Activated CD4-positive, alpha-beta T cell treated with anti-CD3 and anti-CD28 coated beads for 36 hours (primary cell): ENCODE results near the gene ZNF319. TPM values are rescaled to one million over a fixed set of nuclear protein-coding genes. Genes with fewer than 3 reads are reported as not detected.

Source experiments
- ATAC-seq: fragments of 200-7000 bp; cut with Tn5 transposase; one replicate; pipeline ENCODE4 v1.10.0; 2021; ENCODE audit warnings: mild to moderate bottlenecking, moderate library complexity
- CTCF ChIA-PET: fragments of 350-600 bp; sonication (Branson Sonifier 250); formaldehyde crosslinking; loops from one replicate; lab custom pipeline; 2021; ENCODE audit warnings: antibody characterized with exemption; lab: Charles Lee
- POLR2A ChIA-PET: fragments of 350-600 bp; sonication (Branson Sonifier 250); formaldehyde crosslinking; loops from one replicate; lab custom pipeline; 2021; ENCODE audit warnings: antibody characterized with exemption, inconsistent platforms; lab: Charles Lee
- DNase-seq: peaks from one replicate; pipeline ENCODE4 v3.0.0-alpha.2; 2020
- H3K27ac Mint-ChIP-seq: one replicate; pipeline ENCODE4 v1.8.0; 2021; ENCODE audit warnings: mixed read lengths
- H3K27me3 Mint-ChIP-seq: one replicate; pipeline ENCODE4 v1.8.0; 2021; ENCODE audit warnings: mixed read lengths
- H3K36me3 Mint-ChIP-seq: one replicate; pipeline ENCODE4 v1.8.0; 2021; ENCODE audit warnings: low read depth, mixed read lengths
- H3K4me1 Mint-ChIP-seq: one replicate; pipeline ENCODE4 v1.8.0; 2021; ENCODE audit warnings: mixed read lengths
- H3K4me3 Mint-ChIP-seq: one replicate; pipeline ENCODE4 v1.8.0; 2021; ENCODE audit warnings: mild to moderate bottlenecking, moderate library complexity, mixed read lengths
- H3K9me3 Mint-ChIP-seq: one replicate; pipeline ENCODE4 v1.8.0; 2021; ENCODE audit warnings: low read depth, mixed read lengths
- intact Hi-C, 2 experiments: fragments of 100-400 bp; cut with DNase I in 1 of 2; cut with micrococcal nuclease in 1 of 2; formaldehyde crosslinking; loops; one replicate each; pipeline versions ENCODE4 v1.14.2 to v1.15.1; 2022 to 2024; cut with DNase I, micrococcal nuclease
- total RNA-seq, 2 experiments: library from RNA; stranded (reverse); gene quantifications; one replicate each; pipeline ENCODE4 v1.2.3, GENCODE V29; 2021

The ZNF319 gene
- total RNA-seq, 2 experiments from 2014 or later = 5.3 to 6.6 TPM

- ChIA-PET CTCF (interaction anchor here (0.8 kb wide), 1 partner anchor 906 kb away, joined by 3 read pairs; no protein-coding TSS in a partner anchor), POLR2A (no interaction called here)
- H3K27ac Mint-ChIP-seq = no peak overlapping the region
- intact Hi-C loops = no loop called here
- H3K9me3 Mint-ChIP-seq = no peaks in the 10 kb centered on the region
- H3K36me3 Mint-ChIP-seq = no peaks in the 10 kb centered on the region
- H3K4me1 Mint-ChIP-seq = no peaks in the 10 kb centered on the region
- H3K4me3 Mint-ChIP-seq = no peak overlapping the region
- no peaks in the 10 kb centered on the region for H3K27me3 Mint-ChIP-seq
- ATAC-seq (no peak), DNase-seq (no peak)
Observed at GRCh38 chr16:57960310-57960709, 40.2 kb downstream of the ZNF319 start.

DNA sequence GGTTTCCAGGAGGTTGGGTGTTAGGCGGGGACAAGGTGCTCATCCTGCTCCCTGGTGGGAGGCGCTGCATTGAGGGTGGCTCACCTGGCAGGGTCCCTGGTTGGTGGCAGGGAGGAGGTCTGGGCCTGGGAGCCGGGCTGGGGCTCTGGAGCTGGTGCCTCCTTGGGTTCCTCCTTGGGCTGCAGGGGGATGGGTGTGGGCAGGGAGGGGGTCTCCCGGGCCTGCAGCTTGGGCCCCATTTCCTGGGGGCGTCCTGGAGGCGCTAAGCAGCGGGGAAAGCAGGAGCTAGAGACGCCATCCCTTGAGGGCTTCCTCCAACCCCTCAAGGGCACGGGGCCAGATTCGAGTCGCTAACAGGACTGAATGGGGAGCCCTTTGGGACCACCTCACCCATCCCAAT lies 40.7 kb downstream of the ZNF319 start:
- H3K27me3 Mint-ChIP-seq = no peaks in the 10 kb centered on the region
- ChIA-PET CTCF (interaction anchor here (0.8 kb wide), 1 partner anchor 905 kb away, joined by 3 read pairs; no protein-coding TSS in a partner anchor), POLR2A (no interaction called here)
- H3K9me3 Mint-ChIP-seq = no peaks in the 10 kb centered on the region
- ATAC-seq = no peak
- no peak for DNase-seq
- no peak overlapping the region for H3K4me3 Mint-ChIP-seq
- no peaks in the 10 kb centered on the region for H3K4me1 Mint-ChIP-seq
- intact Hi-C loops = no loop called here
- no peak overlapping the region for H3K27ac Mint-ChIP-seq
- no peaks in the 10 kb centered on the region for H3K36me3 Mint-ChIP-seq

GRCh38 chr16:57959121-57959520 lies 41.4 kb downstream of the ZNF319 start:
- H3K27ac Mint-ChIP-seq = no peak overlapping the region
- ATAC-seq (no peak), DNase-seq (no peak)
- H3K36me3 Mint-ChIP-seq = no peaks in the 10 kb centered on the region
- intact Hi-C loops = no loop called here
- H3K27me3 Mint-ChIP-seq = no peaks in the 10 kb centered on the region
- H3K4me3 Mint-ChIP-seq = no peak overlapping the region
- CTCF ChIA-PET = no interaction called here
- H3K9me3 Mint-ChIP-seq = no peaks in the 10 kb centered on the region
- POLR2A ChIA-PET = no interaction called here
- no peaks in the 10 kb centered on the region for H3K4me1 Mint-ChIP-seq

- H3K9me3 Mint-ChIP-seq = no peaks in the 10 kb centered on the region
Observed at GRCh38 chr16:57958544-57958943, 41.9 kb downstream of the ZNF319 start.

GRCh38 chr16:57957673-57958392 lies 42.6 kb downstream of the ZNF319 start:
- POLR2A ChIA-PET = interaction anchor here (0.7 kb wide), 1 partner anchor 407 kb away, joined by 3 read pairs; no protein-coding TSS in a partner anchor
- intact Hi-C loops = no loop called here
- Mint-ChIP-seq H3K27me3 (no peaks in the 10 kb centered on the region), H3K9me3 (no peaks in the 10 kb centered on the region), H3K4me3 (no peak overlapping the region), H3K36me3 (no peaks in the 10 kb centered on the region), H3K27ac (no peak overlapping the region), H3K4me1 (no peaks in the 10 kb centered on the region)
- DNase-seq = no peak
- CTCF ChIA-PET = no interaction called here
- no peak for ATAC-seq

More at GRCh38 chr16:57958544-57958943, 41.9 kb downstream of the ZNF319 start:
- Mint-ChIP-seq H3K27ac (no peak overlapping the region), H3K27me3 (no peaks in the 10 kb centered on the region), H3K36me3 (no peaks in the 10 kb centered on the region), H3K4me1 (no peaks in the 10 kb centered on the region), H3K4me3 (no peak overlapping the region)
- CTCF ChIA-PET = no interaction called here
- intact Hi-C loops = no loop called here
- POLR2A ChIA-PET = no interaction called here
- ATAC-seq (no peak), DNase-seq (no peak)

- ChIA-PET POLR2A (interaction anchor here (0.7 kb wide), 1 partner anchor 408 kb away, joined by 3 read pairs; no protein-coding TSS in a partner anchor), CTCF (interaction anchor here (1.1 kb wide), 1 partner anchor 12 kb away, joined by 3 read pairs; no protein-coding TSS in a partner anchor)
- Mint-ChIP-seq H3K27me3 (no peaks in the 10 kb centered on the region), H3K4me3 (no peak overlapping the region), H3K36me3 (no peaks in the 10 kb centered on the region), H3K9me3 (no peaks in the 10 kb centered on the region), H3K27ac (no peak overlapping the region), H3K4me1 (no peaks in the 10 kb centered on the region)
- DNase-seq = no peak
- no peak for ATAC-seq
- intact Hi-C loops = no loop called here
Observed at GRCh38 chr16:57956924-57957672, 43.4 kb downstream of the ZNF319 start.

DNA sequence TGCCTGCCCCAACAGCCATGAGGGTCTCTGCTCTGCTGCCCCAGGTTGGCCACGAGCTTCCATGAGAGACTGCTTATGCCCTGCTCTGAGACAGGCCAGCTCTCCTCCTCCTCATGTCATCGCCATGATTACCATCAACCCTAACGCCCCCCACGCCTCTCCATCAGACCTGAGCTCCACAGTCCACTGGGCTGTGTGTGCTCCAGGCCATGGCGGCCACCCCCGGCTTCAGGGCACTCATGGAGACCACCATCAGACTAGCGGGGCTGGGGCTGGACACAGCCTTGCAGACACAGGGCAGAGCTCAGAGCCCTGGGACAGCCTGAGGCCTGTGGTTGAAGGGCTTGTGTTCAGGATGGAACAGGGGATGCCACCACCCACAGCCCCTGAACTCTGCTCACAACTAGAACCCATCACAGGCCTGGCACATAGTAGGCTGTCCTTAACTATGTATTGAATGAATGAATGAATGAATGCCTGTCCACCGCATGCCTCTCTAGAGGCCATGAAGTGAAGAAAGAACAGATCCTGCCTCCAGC lies 44.1 kb downstream of the ZNF319 start:
- intact Hi-C loops = no loop called here
- ChIA-PET CTCF (interaction anchor here (1.1 kb wide), 1 partner anchor 11 kb away, joined by 3 read pairs; no protein-coding TSS in a partner anchor), POLR2A (no interaction called here)
- DNase-seq = no peak
- Mint-ChIP-seq H3K9me3 (no peaks in the 10 kb centered on the region), H3K27me3 (no peaks in the 10 kb centered on the region), H3K4me3 (no peak overlapping the region), H3K4me1 (no peaks in the 10 kb centered on the region), H3K36me3 (no peaks in the 10 kb centered on the region), H3K27ac (no peak overlapping the region)
- ATAC-seq = no peak

DNA sequence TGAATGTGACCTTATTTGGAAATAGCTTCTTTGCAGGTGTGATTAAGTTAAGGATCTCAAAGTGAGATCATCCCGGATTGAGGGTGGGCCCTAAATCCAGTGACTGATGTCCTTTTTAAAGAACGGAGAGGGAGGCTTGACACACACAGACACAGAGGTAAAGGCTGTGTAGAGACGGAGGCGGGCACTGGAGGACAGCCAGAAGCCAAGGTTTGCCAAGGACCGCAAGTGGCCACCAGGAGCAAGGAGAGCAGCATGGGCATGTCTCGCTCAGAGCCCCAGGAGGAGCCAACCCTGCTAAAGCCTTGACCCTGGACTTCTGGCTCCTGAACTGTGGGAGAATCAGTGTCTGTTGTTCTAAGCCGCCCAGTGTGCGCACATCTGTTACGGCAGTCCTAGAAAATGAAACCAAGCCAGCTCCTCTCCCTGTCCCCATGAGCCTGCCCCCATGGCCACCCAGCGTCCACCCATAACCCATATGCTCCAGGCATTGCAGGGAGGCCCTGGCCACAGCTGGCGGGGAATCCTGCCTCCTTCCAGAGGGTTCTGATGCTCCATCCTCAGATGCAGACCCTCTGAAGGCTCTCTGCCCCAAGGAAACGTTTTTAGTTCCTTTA lies 44.8 kb downstream of the ZNF319 start:
- Mint-ChIP-seq H3K27ac (no peak overlapping the region), H3K36me3 (no peaks in the 10 kb centered on the region), H3K4me1 (no peaks in the 10 kb centered on the region), H3K4me3 (no peak overlapping the region), H3K27me3 (no peaks in the 10 kb centered on the region), H3K9me3 (no peaks in the 10 kb centered on the region)
- ChIA-PET POLR2A (no interaction called here), CTCF (interaction anchor here (1.1 kb wide), 1 partner anchor 10 kb away, joined by 3 read pairs; no protein-coding TSS in a partner anchor)
- DNase-seq (no peak), ATAC-seq (no peak)
- intact Hi-C loops = no loop called here

DNA sequence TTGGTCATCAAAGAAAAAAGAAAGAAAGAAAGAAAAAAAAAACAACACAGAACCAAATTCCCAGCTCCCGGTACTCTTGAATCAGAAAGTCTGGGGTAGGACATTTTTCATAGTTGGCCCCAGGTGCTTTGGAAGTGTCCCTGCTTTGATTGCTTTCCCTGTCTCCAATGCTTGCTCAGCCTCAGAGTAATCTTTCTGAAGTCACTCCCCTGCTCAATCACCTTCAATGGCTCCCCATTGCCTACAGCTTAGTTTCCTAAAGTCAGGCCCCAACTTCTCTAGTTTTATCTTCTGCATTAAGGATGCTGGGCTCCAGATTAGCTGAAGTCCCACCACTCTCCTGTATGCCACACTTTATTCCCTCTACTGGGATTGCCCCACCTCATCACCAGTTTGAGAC lies 46.6 kb downstream of the ZNF319 start:
- ATAC-seq = no peak
- no peak for DNase-seq
- ChIA-PET CTCF (no interaction called here), POLR2A (no interaction called here)
- Mint-ChIP-seq H3K4me1 (no peaks in the 10 kb centered on the region), H3K4me3 (no peak overlapping the region), H3K27me3 (no peaks in the 10 kb centered on the region), H3K9me3 (no peaks in the 10 kb centered on the region), H3K27ac (no peak overlapping the region), H3K36me3 (no peaks in the 10 kb centered on the region)
- intact Hi-C loops = no loop called here

DNA sequence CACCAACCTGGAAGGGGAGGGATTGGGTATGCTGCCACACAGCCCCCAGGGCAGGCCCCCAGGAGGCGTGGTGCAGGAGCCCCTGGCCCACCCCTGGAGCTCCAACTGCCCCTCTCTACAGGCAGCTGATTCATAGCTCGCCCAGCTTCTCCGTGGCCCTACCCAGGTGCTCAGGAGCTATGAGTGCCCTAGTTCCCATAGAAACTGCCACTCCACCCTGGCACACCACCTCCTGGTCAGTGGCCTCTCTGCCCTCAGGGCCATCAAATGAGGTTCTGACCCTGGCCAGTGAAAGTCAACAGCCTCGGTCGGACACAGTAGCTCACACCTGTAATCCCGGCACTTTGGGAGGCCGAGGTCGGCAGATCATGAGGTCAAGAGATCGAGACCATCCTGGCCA lies 47.6 kb downstream of the ZNF319 start:
- Mint-ChIP-seq H3K4me1 (no peaks in the 10 kb centered on the region), H3K36me3 (no peaks in the 10 kb centered on the region), H3K9me3 (no peaks in the 10 kb centered on the region), H3K27ac (no peak overlapping the region), H3K4me3 (no peak overlapping the region), H3K27me3 (no peaks in the 10 kb centered on the region)
- intact Hi-C loops = no loop called here
- ATAC-seq = no peak
- ChIA-PET POLR2A (no interaction called here), CTCF (interaction anchor here (0.6 kb wide), 2 partner anchors 30 to 123 kb away, joined by 3 read pairs; no protein-coding TSS in a partner anchor)
- no peak for DNase-seq

GRCh38 chr16:57951204-57951960 lies 49.1 kb downstream of the ZNF319 start:
- Mint-ChIP-seq H3K4me1 (no peaks in the 10 kb centered on the region), H3K36me3 (no peaks in the 10 kb centered on the region), H3K27me3 (no peaks in the 10 kb centered on the region), H3K9me3 (no peaks in the 10 kb centered on the region), H3K27ac (no peak overlapping the region), H3K4me3 (no peak overlapping the region)
- ATAC-seq = no peak
- intact Hi-C loops = no loop called here
- ChIA-PET POLR2A (no interaction called here), CTCF (no interaction called here)
- DNase-seq = no peak
